GM13976 (cell line): ENCODE measurements around the gene HIRA.
"Not testable (repeated sequence)": the region's sequence is repeated elsewhere in the genome, so short reads cannot be mapped to it uniquely, and the experiment has no call there.

ENCODE experiments used
- DNase-seq: peaks from one replicate; pipeline ENCODE4 v3.0.0; 2012; ENCODE audit warnings: low spot score
- CTCF ChIP-seq: IDR thresholded peaks from 2 replicates; pipeline ENCODE4 v1.5.1; 2012; ENCODE audit warnings: borderline replicate concordance, mild to moderate bottlenecking; ENCODE audit not compliant: insufficient read depth; ENCODE audit errors: extremely low read depth, missing control alignments, control extremely low read depth
- in situ Hi-C: fragments of 300-500 bp; cut with MboI; formaldehyde crosslinking; loops from one replicate; pipeline ENCODE4 v1.12.0; 2022; ENCODE audit warnings: low sequenced_read_pairs, mixed read lengths, inconsistent platforms; ENCODE audit not compliant: unreplicated experiment

HIRA gene

DNA sequence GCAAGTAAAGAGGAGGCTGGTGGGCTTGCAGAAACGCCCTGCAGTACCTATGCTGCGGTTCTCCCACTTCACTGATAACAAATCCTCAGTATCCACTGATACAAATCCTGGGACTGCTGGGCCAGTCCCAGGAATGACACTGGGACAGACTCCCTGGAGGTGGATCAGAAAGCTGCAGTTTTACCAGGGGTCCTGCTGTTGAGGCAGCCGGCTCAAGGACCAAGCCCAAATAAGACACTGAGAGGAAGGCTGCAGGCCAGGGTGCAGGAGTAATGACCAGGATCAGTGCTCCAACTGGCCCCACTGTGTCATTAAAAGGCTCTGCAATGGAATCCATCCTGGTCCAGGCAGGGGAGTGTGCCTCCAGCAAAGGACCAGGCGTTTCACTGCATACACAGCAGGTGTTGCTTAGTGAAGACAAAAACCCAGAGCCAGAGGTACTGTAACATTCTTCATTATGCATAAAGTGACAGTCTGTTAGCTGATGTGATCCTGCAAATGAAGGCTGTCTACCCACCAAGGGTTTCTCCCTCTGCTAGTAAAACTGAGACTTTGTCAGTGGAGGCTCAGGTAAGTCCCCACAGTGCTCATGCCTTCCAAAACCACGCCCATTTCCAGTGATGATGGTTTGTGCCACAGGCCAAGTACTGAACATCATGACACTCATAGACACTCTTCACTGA is 17.3 kb upstream of the HIRA start:
- no peak for TF ChIP-seq CTCF
- in situ Hi-C loops, result no loop called here
- peak; percentile 49 for DNase-seq

DNA sequence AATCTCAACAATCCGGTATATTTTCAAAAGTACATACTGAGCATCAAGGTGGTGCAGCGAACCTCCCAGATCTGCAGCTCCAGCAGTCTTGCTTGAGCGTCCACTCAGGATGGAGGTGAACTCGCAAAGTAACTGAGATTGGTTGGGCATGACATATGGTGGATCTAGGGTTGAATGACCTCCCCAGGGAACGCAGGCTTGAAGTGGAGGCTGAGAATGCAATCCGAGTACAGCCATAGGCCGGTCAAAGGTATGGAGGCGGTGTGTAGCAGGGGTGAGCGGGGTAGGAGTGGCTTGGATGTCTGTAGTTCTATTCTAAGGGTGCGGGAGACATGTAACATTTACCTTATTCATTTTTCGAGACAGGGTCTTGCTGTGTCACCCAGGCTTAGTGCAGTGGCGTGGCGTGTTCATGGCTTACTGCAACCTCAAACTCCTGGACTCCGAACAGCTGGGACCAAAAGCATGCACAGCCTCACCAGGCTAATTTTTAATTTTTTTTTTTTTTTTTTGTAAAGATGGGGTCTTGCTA is 16.6 kb upstream of the HIRA start:
- peak; percentile 78 for DNase-seq
- in situ Hi-C loops, result no loop called here
- TF ChIP-seq CTCF, result no peak

- DNase-seq, result peak; percentile 98
- TF ChIP-seq CTCF, result no peak
- in situ Hi-C loops, result no loop called here
Measured at GRCh38 chr22:19447330-19448075, 16.0 kb upstream of the HIRA start, which contains the start of gene C22orf39. C22orf39 (minus strand) TSS chr22:19447711; CDS start chr22:19447688, 23 bp downstream.

GRCh38 chr22:19446603-19447329 is 15.2 kb upstream of the HIRA start:
- no peak for DNase-seq
- in situ Hi-C loops, result no loop called here
- TF ChIP-seq CTCF, result no peak

DNA sequence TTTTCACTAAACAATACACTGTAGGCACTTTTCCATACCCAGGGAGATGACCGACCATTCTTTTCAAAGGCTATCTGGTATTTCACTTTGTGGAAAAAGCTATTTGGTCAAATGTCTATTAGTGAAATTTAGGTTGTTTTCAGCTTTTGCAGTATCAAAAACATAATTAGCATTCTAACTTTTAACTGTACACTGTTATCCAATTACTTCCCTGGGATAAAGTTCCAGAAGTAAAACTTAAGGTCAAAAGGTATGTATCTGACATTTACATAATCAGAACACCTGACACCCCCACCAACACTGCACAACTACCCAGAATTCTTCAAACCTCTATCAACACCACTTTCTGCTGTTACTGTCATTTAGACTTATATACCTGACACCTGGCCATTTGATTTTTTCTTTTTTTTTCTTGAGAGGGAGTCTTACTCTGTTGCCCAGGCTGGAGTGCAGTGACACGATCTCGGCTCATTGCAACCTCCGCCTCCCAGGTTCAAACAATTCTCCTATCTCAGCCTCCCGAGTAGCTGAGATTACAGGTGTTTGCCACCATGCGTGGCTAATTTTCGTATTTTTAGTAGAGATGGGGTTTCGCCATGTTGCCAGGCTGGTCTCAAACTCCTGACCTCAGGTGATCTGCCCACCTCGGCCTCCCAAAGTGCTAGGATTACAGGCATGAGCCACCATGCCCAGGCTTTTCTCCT is 13.9 kb upstream of the HIRA start:
- in situ Hi-C loops, result not testable (repeated sequence)

GRCh38 chr22:19443544-19444211 is 12.1 kb upstream of the HIRA start:
- TF ChIP-seq CTCF, result no peak
- no peak for DNase-seq
- in situ Hi-C loops, result no loop called here

More for the DNA sequence above, 13.9 kb upstream of the HIRA start:
- DNase-seq, result not testable (repeated sequence)
